WI38 (cell line): ENCODE results near the gene F12.
"Not testable (repeated sequence)": the region's sequence is repeated elsewhere in the genome, so short reads cannot be mapped to it uniquely, and the experiment has no call there.

ENCODE experiments used
- H3K4me3 ChIP-seq: 2 replicates; pipeline ENCODE4 v1.5.1; 2011; ENCODE audit warnings: low read depth, mild to moderate bottlenecking, control low read depth, low read length
- CTCF ChIP-seq: IDR thresholded peaks from 2 replicates; pipeline ENCODE4 v1.5.1; 2012; ENCODE audit warnings: low read depth, mild to moderate bottlenecking, control low read depth, low read length

The F12 gene

GRCh38 chr5:177423671-177424070 lies 14.3 kb upstream of the F12 start:
- no peak for TF ChIP-seq CTCF
- no peak overlapping the region for H3K4me3 ChIP-seq

- no peak for TF ChIP-seq CTCF
- no peak overlapping the region for H3K4me3 ChIP-seq
Measured at GRCh38 chr5:177421062-177421798, 11.9 kb upstream of the F12 start.

GRCh38 chr5:177420472-177420871 lies 11.1 kb upstream of the F12 start:
- H3K4me3 ChIP-seq: not testable (repeated sequence)

- no peak overlapping the region for H3K4me3 ChIP-seq
- TF ChIP-seq CTCF: no peak
Measured at GRCh38 chr5:177419046-177419445, 9.7 kb upstream of the F12 start.

GRCh38 chr5:177417081-177417480 lies 7.7 kb upstream of the F12 start:
- not testable (repeated sequence) for H3K4me3 ChIP-seq

GRCh38 chr5:177414481-177414880 lies 5.1 kb upstream of the F12 start:
- no peak for TF ChIP-seq CTCF
- no peak overlapping the region for H3K4me3 ChIP-seq

- H3K4me3 ChIP-seq: no peak overlapping the region
- TF ChIP-seq CTCF: no peak
Measured at GRCh38 chr5:177412603-177413233, 3.4 kb upstream of the F12 start.

- no peak overlapping the region for H3K4me3 ChIP-seq
- TF ChIP-seq CTCF: no peak
Measured at GRCh38 chr5:177410575-177410974, 1.2 kb upstream of the F12 start.
